NCI-H774 (cell line): Measurements from ENCODE around the gene RYR1.

ENCODE experiments used
- DNase-seq: peaks from one replicate; lab custom pipeline; 2025; lab: John Stamatoyannopoulos, UW

Gene RYR1

GRCh38 chr19:38433268-38433733 is at the start of gene RYR1:
RYR1 (plus strand) TSS chr19:38433691; CDS start chr19:38433830, 139 bp downstream.
- DNase-seq: no peak

DNA sequence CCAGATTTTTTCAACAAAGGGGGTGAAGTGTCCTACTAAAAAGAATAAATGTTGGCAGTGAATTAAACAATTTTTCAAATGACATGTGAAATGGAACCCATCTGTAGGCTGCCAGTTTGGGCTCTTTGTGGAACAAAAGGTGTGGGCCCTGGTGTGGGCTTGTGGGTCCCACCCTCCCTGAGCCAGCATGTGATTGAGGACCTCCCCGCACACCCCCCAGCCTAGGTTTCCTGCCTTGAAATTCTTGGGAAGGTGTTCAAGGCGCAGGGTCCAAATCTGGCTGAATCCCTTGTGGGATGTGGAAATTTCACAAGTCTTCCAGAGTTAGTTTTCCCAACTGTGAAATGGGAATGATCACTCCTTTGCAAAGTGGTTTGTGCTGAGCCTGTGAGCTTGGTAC is 49.7 kb upstream of the RYR1 start:
- DNase-seq: no peak

- no peak for DNase-seq
Observed at GRCh38 chr19:38384209-38385027, 49.1 kb upstream of the RYR1 start.

GRCh38 chr19:38385057-38385803 is 48.3 kb upstream of the RYR1 start:
- no peak for DNase-seq

DNA sequence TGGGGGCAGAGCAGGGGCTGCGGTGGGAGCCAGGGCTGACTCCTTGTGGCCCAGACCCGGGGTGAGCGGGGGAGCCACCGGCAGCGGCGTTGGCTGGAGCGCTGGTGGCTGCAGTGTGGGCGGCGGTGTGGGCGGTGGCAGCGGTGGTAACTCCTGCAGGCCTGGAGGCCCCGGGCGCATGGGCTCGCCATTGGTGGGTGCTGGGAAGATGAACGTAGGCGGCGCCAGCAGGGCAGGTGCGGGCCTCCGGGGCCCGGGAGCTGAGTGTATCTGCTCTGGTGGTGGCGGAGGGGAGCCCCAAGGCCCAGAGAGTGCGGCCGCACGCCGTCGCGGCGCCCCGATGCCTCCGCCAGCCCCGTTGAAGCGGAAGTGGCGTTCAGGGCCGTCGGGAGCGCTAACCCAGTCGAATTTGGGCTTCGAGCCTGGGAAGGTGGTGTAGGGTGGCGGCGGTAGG is 47.7 kb upstream of the RYR1 start:
- DNase-seq: no peak

GRCh38 chr19:38386300-38386970 is 47.1 kb upstream of the RYR1 start:
- DNase-seq: no peak

- no peak for DNase-seq
Observed at GRCh38 chr19:38386971-38387549, 46.4 kb upstream of the RYR1 start.

DNA sequence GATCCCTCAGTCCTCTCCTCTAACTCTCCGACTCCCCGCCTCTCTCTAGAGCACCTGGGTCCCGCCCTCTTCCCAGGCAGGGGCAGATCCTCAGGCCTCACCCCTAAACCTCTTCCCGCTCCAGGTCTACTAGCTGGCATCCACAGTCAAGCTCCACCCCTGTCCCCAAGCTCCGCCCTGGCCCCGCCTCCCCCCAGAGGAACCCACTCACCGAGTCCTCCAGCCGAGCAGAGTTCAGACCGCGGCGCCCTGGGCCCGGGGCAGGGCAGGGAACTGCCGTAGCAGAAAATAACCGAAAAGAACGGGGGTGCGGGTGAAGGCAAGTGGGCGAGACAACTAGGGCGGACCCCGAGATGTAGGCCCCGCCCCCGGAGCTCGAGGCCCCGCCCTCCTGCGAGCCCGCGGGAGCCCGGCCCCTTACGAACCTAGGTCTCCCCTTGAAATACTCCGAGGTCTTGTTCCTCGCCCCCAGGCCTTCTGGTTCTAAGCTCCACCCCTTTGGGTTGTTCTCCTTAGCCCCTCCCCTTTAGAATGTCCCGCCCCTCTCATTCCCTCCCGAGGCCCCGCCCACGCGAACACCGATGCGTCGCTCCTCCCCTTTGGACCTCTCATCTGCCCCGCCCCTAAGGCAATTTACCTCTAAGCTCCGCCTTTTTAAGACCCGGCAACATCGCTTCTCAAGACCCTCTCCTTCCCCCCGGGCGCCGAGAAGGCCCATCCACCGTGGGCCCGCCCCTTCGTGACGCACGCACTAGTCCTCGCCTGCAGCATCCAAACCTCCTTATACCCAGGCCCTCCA is 45.7 kb upstream of the RYR1 start, which contains the start of gene GGN:
Gene GGN, minus strand, starts transcription at position 485 of the 799 bp plus-strand sequence. CDS start 773 bp downstream, outside the sequence.
- DNase-seq: peak; percentile 77

GRCh38 chr19:38388349-38389100 is 45.0 kb upstream of the RYR1 start, which contains the start of gene SPRED3:
SPRED3 (plus strand) TSS chr19:38388697; CDS start chr19:38390303, 1,606 bp downstream.
- peak; percentile 53 for DNase-seq

- DNase-seq: no peak
Observed at GRCh38 chr19:38389101-38389925, 44.2 kb upstream of the RYR1 start.

DNA sequence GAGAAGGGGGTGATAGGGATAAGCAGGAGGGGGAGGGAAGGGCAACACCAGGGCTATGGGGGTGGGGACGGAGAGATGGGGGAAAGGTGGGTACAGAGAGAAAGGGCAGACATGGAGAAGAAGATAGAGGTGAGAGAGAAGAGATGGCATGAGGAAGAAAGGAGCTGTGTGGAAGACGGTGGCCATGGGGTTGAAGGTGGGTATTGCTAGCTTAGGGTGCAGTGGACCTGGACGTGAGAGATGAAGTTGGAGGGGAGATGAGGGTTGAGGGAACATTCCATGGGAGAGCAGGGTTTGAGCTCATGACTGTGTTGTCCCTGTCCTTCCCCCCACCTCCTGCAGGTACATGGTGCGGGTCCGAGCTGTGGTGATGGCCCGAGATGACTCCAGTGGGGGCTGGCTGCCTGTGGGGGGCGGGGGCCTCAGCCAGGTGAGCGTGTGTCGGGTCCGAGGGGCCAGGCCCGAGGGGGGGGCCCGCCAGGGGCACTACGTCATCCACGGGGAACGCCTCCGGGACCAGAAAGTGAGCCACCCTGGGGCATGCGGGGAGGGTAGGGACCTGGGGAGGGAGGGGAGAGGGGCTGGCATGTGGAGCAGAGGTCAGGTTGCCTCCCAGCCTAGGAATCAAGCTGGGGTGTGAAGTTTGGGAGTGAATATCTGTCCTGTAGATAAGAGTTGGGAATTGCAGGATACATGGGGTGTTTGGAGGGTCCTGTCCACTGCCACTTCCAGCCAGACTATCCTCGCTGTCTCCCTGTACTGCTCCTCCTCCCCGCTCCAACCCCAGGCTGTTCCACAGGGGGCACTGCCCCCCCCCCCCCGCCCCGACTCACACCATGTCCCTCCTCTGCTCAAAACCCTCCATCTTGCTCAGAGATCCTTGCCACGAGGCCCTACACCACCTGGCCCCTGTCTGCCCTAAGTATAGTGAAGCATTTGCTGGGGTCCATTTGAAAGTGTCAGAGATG is 43.2 kb upstream of the RYR1 start:
- no peak for DNase-seq

- DNase-seq: no peak
Observed at GRCh38 chr19:38391911-38392464, 41.5 kb upstream of the RYR1 start.

DNA sequence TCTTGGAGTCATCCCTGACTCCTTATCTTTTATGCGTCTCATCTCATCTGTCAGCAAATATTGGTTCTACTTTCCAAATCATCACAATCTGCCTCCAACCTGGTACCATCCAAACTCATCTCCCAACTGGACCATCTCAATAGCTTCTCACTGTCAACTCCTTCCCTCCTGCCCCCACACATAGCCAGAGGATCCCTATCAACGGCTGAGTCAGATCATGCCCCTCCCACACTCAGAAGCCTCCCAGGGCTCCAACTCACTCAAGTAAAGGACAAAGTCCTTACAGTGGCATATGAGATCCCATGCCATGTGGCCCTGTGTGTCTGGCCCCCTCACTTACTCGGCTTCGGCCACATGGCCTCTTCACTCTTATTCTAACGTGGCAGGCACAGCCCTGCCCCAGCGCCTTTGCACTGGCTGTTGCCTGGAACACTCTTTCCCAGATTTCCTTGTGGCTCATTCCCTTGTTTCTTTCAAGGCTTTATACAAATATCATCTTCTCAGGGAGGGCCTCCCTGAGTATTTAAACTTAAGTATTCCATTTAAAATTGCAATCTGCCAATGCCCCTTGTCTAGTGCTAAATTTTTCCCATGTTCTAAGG is 40.7 kb upstream of the RYR1 start:
- DNase-seq: no peak

GRCh38 chr19:38394488-38394887 is 39.0 kb upstream of the RYR1 start:
- no peak for DNase-seq

GRCh38 chr19:38395381-38396114 is 37.9 kb upstream of the RYR1 start:
- DNase-seq: no peak

- no peak for DNase-seq
Observed at GRCh38 chr19:38399081-38399480, 34.4 kb upstream of the RYR1 start.

DNA sequence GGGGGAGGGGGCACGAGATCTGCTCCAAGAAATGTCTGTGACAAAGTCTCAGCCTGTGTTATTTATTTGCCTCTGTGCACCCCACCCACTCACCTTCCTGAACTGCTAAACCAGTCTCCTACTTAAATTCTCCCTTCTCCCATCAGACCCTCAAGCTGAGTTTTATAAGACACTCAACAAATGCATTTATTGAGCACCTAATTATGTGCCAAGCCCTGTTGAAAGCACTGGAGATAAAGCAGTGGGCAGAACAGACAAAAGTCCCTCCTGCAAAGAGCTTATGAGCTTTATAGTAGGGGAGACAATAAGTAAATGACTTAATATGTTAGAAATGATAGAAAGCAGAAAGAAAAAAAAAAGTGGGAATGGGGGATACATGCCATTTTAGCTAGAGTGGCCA is 34.0 kb upstream of the RYR1 start:
- DNase-seq: no peak
